ENCODE results near the gene DDO. TPM values are rescaled to one million over a fixed set of nuclear protein-coding genes. Genes with fewer than 3 reads are reported as not detected.

The DDO gene
- total and polyA plus RNA-seq, 12 donors, result 7.6 to 30.0 (median 25.5) TPM

- DNase-seq (no peak), ATAC-seq (no peak)
- no peak overlapping the region for H3K4me3 ChIP-seq
- H3K27ac ChIP-seq, result no peak overlapping the region
- H3K36me3 ChIP-seq, result no peaks in the 10 kb centered on the region
- H3K27me3 ChIP-seq, result peaks cover 0 to 42% (median 16%) of the 10 kb centered on the region in 7 donors
- TF ChIP-seq, protein P1, sequence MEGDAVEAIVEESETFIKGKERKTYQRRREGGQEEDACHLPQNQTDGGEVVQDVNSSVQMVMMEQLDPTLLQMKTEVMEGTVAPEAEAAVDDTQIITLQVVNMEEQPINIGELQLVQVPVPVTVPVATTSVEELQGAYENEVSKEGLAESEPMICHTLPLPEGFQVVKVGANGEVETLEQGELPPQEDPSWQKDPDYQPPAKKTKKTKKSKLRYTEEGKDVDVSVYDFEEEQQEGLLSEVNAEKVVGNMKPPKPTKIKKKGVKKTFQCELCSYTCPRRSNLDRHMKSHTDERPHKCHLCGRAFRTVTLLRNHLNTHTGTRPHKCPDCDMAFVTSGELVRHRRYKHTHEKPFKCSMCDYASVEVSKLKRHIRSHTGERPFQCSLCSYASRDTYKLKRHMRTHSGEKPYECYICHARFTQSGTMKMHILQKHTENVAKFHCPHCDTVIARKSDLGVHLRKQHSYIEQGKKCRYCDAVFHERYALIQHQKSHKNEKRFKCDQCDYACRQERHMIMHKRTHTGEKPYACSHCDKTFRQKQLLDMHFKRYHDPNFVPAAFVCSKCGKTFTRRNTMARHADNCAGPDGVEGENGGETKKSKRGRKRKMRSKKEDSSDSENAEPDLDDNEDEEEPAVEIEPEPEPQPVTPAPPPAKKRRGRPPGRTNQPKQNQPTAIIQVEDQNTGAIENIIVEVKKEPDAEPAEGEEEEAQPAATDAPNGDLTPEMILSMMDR (IDR thresholded peaks at IDR 0.05), result no peak
- intact Hi-C loops (cut with DNase I), result no loop called here
- 73 to 85% methylated on average over 2 of the region's 2 CpGs for WGBS, 2 donors
- H3K4me1 ChIP-seq, result peaks cover 0 to 41% (median 13%) of the 10 kb centered on the region in 9 donors
- no peaks in the 10 kb centered on the region for H3K9me3 ChIP-seq
Observed at GRCh38 chr6:110355022-110355421, 60.4 kb downstream of the DDO start.

DNA sequence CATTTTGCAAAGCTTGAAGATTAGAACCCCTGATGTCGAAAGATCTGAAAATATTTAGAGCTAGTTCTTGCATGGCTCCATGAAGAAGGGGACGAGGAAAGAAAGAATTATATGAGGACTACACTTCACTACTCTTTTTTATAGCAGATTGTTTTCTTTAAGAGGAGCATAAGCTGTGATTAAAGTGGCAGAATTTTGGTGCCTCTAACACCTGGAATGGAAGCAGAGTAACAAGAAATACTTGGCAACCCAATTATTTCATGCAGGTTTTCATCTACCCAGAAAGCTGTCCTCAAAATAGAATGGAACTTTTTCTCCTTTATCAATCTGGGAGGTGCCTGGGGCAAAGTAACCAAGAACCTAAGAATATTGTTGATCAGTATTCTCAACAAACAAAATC, 61.2 kb downstream of the DDO start:
- Histone ChIP-seq H3K36me3 (no peaks in the 10 kb centered on the region), H3K4me1 (peaks cover 0 to 41% (median 13%) of the 10 kb centered on the region in 9 donors), H3K9me3 (no peaks in the 10 kb centered on the region), H3K4me3 (no peak overlapping the region), H3K27ac (no peak overlapping the region), H3K27me3 (peaks cover 0 to 33% (median 15%) of the 10 kb centered on the region in 7 donors)
- WGBS, 2 donors, result 91 to 95% methylated on average over 2 of the region's 2 CpGs
- ATAC-seq (no peak), DNase-seq (no peak)
- intact Hi-C loops (cut with DNase I), result no loop called here
- TF ChIP-seq, protein P1 (IDR thresholded peaks at IDR 0.05), result no peak

DNA sequence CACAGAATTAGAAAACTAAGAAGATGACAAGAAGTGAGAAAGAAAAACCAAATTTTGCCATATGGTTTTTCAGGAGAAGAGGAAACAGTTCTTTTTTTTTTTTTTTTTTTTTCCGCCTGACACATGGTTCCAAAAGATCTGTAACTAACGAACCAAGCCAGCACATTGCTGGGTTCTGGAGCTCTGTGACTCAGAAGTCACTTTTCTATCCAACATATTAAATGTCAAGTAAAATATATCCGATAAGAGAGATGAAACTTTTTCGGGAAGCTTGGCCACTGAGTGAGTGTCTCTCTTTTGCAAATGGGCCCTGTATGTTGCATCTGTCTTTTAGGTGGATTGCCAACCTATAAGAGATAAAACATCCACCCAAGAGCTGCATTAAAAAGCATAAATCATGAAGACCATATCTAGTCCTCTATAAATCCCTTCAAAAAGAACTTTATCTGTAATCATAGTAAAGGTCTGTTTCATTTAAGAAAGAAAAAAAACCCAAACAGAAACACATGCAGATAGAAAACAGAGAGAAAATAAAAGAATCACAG, 61.8 kb downstream of the DDO start:
- H3K27ac ChIP-seq, result peak overlapping the region in 2 of 10 donors; percentile 4 to 29
- intact Hi-C loops (cut with DNase I), result no loop called here
- DNase-seq, result no peak
- peaks cover 0 to 27% (median 12%) of the 10 kb centered on the region in 7 donors for H3K27me3 ChIP-seq
- TF ChIP-seq, protein P1 (IDR thresholded peaks at IDR 0.05), result no peak
- peaks cover 0 to 39% (median 11%) of the 10 kb centered on the region in 9 donors for H3K4me1 ChIP-seq
- no peak overlapping the region for H3K4me3 ChIP-seq
- no peaks in the 10 kb centered on the region for H3K36me3 ChIP-seq
- H3K9me3 ChIP-seq, result no peaks in the 10 kb centered on the region
- no peak for ATAC-seq
- 67 to 72% methylated on average over 4 of the region's 4 CpGs for WGBS, 2 donors

DNA sequence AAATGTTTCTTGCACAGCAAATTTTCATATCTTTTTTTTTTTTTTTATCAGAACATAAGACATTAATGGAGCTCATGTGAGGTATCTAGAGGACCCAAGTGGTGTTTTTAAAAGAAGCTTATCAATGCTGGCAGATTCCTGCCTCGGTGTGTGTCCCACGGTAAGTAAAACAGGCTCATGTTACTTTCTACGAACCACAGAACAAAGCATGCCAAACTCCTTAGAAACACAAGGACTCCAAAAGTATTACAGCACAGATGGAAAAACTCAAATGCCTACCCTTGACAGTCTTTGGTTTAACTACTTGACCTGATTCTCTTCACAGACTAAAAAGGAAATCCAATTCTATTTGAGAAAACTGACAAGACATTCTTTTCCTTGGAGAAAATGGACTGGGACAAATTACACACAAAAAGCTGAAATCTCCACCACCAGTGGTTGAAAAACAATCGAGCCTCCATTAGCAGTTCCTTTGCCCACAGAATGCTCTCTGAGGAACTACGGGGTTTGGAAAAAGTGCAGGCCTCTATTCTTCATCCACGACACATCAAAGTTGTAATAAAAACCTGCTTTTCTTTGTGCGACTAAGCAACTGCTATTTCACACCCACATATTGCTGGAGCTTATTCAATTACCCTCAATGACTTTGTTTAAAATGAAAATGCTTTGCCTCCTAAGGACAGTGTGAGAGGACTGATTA, 62.7 kb downstream of the DDO start:
- ATAC-seq, result no peak
- Histone ChIP-seq H3K9me3 (no peaks in the 10 kb centered on the region), H3K4me1 (peaks cover 0 to 36% (median 7%) of the 10 kb centered on the region in 9 donors), H3K27ac (peak overlapping the region in 3 of 10 donors; percentile 4 to 30 (median 29)), H3K4me3 (no peak overlapping the region), H3K36me3 (no peaks in the 10 kb centered on the region), H3K27me3 (peaks cover 0 to 20% (median 7%) of the 10 kb centered on the region in 7 donors)
- DNase-seq, result no peak
- 44 to 46% methylated on average over 7 of the region's 7 CpGs for WGBS, 2 donors
- intact Hi-C loops (cut with DNase I), result no loop called here
- TF ChIP-seq, protein P1 (IDR thresholded peaks at IDR 0.05), result no peak
